HCT116 (cell line): ENCODE measurements around the gene SEC14L3. TPM values are rescaled to one million over a fixed set of nuclear protein-coding genes. Genes with fewer than 3 reads are reported as not detected.

Experiments used
- ATAC-seq: fragments of 200-7000 bp; cut with Tn5 transposase; 2 replicates; pipeline ENCODE4 v1.9.1; 2020; ENCODE audit warnings: mild to moderate bottlenecking, moderate library complexity
- BruUV-seq: library from RNA; stranded (reverse); fragments of 400-500 nt; replicated peaks from 2 replicates; lab custom pipeline; 2021; lab: Mats Ljungman, UMichigan
- CTCF ChIA-PET: fragments of 300-600 bp; sonication (Branson Sonifier 250); formaldehyde crosslinking; loops from one replicate; lab custom pipeline; 2021; ENCODE audit warnings: antibody characterized with exemption; lab: Charles Lee
- POLR2A ChIA-PET: fragments of 300-600, 350-600 bp; sonication (Branson Sonifier 250); formaldehyde crosslinking; loops from one replicate; lab custom pipeline; 2021; ENCODE audit warnings: antibody characterized with exemption; lab: Charles Lee
- RAD21 ChIA-PET, 2 experiments: fragments of 300-600 bp; sonication (Branson Sonifier 250); formaldehyde crosslinking; loops; one replicate each; lab custom pipeline; 2023; ENCODE audit warnings: low total read pairs in 2 of 2; ENCODE audit not compliant: uncharacterized antibody in 2 of 2, unreplicated experiment in 2 of 2, low non-redundant PET in 1 of 2; lab: Charles Lee
- DNase-seq: peaks from one replicate; pipeline ENCODE4 v3.0.0-alpha.2; 2010; ENCODE audit warnings: low read depth, low spot score
- H2AFZ ChIP-seq: fragments of 200-600 bp; shearing (Covaris generic), sonication (generic); 2 replicates; pipeline ENCODE4 v1.6.1; 2017; ENCODE audit warnings: low read depth, mixed run types, mixed read lengths, antibody characterized with exemption, low read length; ENCODE audit not compliant: poor library complexity, severe bottlenecking
- H3K27ac ChIP-seq: 2 replicates; pipeline ENCODE4 v1.5.1; 2012; ENCODE audit warnings: low read depth, low read length
- H3K27me3 ChIP-seq: fragments of 200-600 bp; sonication (generic); 2 replicates; pipeline ENCODE4 v1.6.1; 2016; ENCODE audit warnings: mixed run types, low read length, mixed read lengths; ENCODE audit not compliant: insufficient read depth
- H3K36me3 ChIP-seq, 2 experiments: fragments of 200-500 bp in 1 of 2; fragments of 200-600 bp in 1 of 2; sonication (Bioruptor generic) in 1 of 2; sonication (generic) in 1 of 2; 2 replicates each; pipeline versions ENCODE4 v1.5.1 to v1.6.1; 2014 to 2016; ENCODE audit warnings: low read length in 2 of 2, inconsistent platforms in 1 of 2, mixed read lengths in 1 of 2, mixed run types in 1 of 2; ENCODE audit not compliant: insufficient read depth in 2 of 2, control insufficient read depth in 1 of 2
- H3K4me1 ChIP-seq, 2 experiments: fragments of 200-600 bp in 1 of 2; sonication (generic) in 1 of 2; 2 replicates each; pipeline versions ENCODE4 v1.5.1 to v1.6.1; 2012 to 2017; ENCODE audit warnings: low read length in 2 of 2, inconsistent platforms in 1 of 2, mild to moderate bottlenecking in 1 of 2, mixed read lengths in 1 of 2, mixed run types in 1 of 2, moderate library complexity in 1 of 2; ENCODE audit not compliant: insufficient read depth in 2 of 2, control insufficient read depth in 1 of 2
- H3K4me2 ChIP-seq: fragments of 200-600 bp; sonication (generic); 2 replicates; pipeline ENCODE4 v1.6.1; 2017; ENCODE audit warnings: mixed run types, low read length, mixed read lengths
- H3K4me3 ChIP-seq, 2 experiments: fragments of 200-600 bp in 1 of 2; sonication (generic) in 1 of 2; replicated peaks in 1 of 2; 2 replicates each; pipeline ENCODE4 v1.5.1; 2011 to 2016; ENCODE audit warnings: low read length in 2 of 2, control low read depth in 1 of 2, low read depth in 1 of 2, mild to moderate bottlenecking in 1 of 2, mixed read lengths in 1 of 2, mixed run types in 1 of 2
- H3K79me2 ChIP-seq: fragments of 200-600 bp; sonication (generic); 2 replicates; pipeline ENCODE4 v1.6.1; 2017; ENCODE audit warnings: mild to moderate bottlenecking, mixed run types, low read length, moderate library complexity, mixed read lengths; ENCODE audit not compliant: insufficient read depth
- H3K9ac ChIP-seq: fragments of 200-600 bp; sonication (generic); 2 replicates; pipeline ENCODE4 v1.6.1; 2016; ENCODE audit warnings: low read length, mixed read lengths
- H3K9me2 ChIP-seq: fragments of 200-600 bp; sonication (generic), shearing (Covaris generic); 2 replicates; pipeline ENCODE4 v1.6.1; 2017; ENCODE audit warnings: mixed run types, mild to moderate bottlenecking, moderate library complexity; ENCODE audit not compliant: insufficient read depth
- H3K9me3 ChIP-seq, 2 experiments: fragments of 200-500 bp in 1 of 2; fragments of 200-600 bp in 1 of 2; sonication (Bioruptor generic) in 1 of 2; sonication (generic) in 1 of 2; 2 replicates each; pipeline ENCODE4 v1.6.1; 2014 to 2017; ENCODE audit warnings: low read length in 2 of 2, mixed read lengths in 2 of 2, inconsistent platforms in 1 of 2, low read depth in 1 of 2, mild to moderate bottlenecking in 1 of 2, mixed run types in 1 of 2, moderate library complexity in 1 of 2; ENCODE audit not compliant: control insufficient read depth in 1 of 2, insufficient read depth in 1 of 2
- H4K20me1 ChIP-seq: fragments of 200-600 bp; sonication (generic), shearing (Covaris generic); 2 replicates; pipeline ENCODE4 v1.6.1; 2017; ENCODE audit warnings: mixed run types, mild to moderate bottlenecking, moderate library complexity; ENCODE audit not compliant: insufficient read depth
- EGR1 ChIP-seq: IDR thresholded peaks from 2 replicates; pipeline ENCODE4 v1.6.1; 2012; ENCODE audit warnings: low read depth
- ELF1 ChIP-seq: IDR thresholded peaks from 2 replicates; pipeline ENCODE4 v1.6.1; 2012; ENCODE audit warnings: low read depth, borderline replicate concordance
- EZH2 ChIP-seq: fragments of 200-600 bp; sonication (generic); IDR thresholded peaks from 2 replicates; pipeline ENCODE4 v1.6.1; 2017; ENCODE audit warnings: antibody characterized with exemption, mixed run types
- POLR2A ChIP-seq: IDR thresholded peaks from 2 replicates; pipeline ENCODE4 v1.7.0; 2011; ENCODE audit warnings: borderline replicate concordance; ENCODE audit not compliant: insufficient read depth, insufficient read length; ENCODE audit errors: extremely low read depth
- RAD21 ChIP-seq: IDR thresholded peaks from 2 replicates; pipeline ENCODE4 v1.6.1; 2012; ENCODE audit warnings: low read depth, mild to moderate bottlenecking
- REST ChIP-seq: IDR thresholded peaks from 2 replicates; pipeline ENCODE4 v1.6.1; 2012; ENCODE audit warnings: low read depth
- YY1 ChIP-seq: IDR thresholded peaks from 2 replicates; pipeline ENCODE4 v1.6.1; 2011; ENCODE audit warnings: low read length, low read depth, moderate library complexity, mild to moderate bottlenecking; ENCODE audit not compliant: insufficient replicate concordance; ENCODE audit errors: extremely low read depth
- ZBTB33 ChIP-seq: IDR thresholded peaks from 2 replicates; pipeline ENCODE4 v1.6.1; 2011; ENCODE audit warnings: mild to moderate bottlenecking, low read length, moderate library complexity; ENCODE audit not compliant: insufficient replicate concordance; ENCODE audit errors: extremely low read depth
- ZFX ChIP-seq: fragments of 450-650 bp; IDR thresholded peaks from 2 replicates; pipeline ENCODE4 v1.6.1; 2017
- intact Hi-C: fragments of 100-400 bp; cut with micrococcal nuclease; formaldehyde crosslinking; loops from 2 replicates; pipeline ENCODE4 v1.10.0; 2022
- total RNA-seq: library from RNA; stranded (reverse); gene quantifications from one replicate; pipeline ENCODE4 v1.2.1, GENCODE V29; 2021; ENCODE audit not compliant: unreplicated experiment

Gene SEC14L3
- total RNA-seq, 1 experiment from 2014 or later = not detected

- TF ChIP-seq REST = no peak
- no peak for TF ChIP-seq EZH2
- TF ChIP-seq ELF1 = no peak
- no peak for TF ChIP-seq RAD21
These were observed 47.8 kb downstream of the SEC14L3 start (continued) for GRCh38 chr22:30423959-30424533.

- Histone ChIP-seq H3K79me2 (peaks cover 22% of the 10 kb centered on the region; the same call in 1 of the 2 replicates), H2AFZ (no peak overlapping the region), H3K27ac (peak overlapping the region; percentile 98), H3K27me3 (no peaks in the 10 kb centered on the region), H3K4me2 (peak overlapping the region; percentile 93), H3K4me3 (peak overlapping the region; percentile 66 to 82), H4K20me1 (no peaks in the 10 kb centered on the region), H3K9me2 (no peaks in the 10 kb centered on the region), H3K9me3 (no peaks in the 10 kb centered on the region), H3K9ac (peak overlapping the region; percentile 96), H3K36me3 (peaks cover 9 to 19% of the 10 kb centered on the region in 2 experiments; a peak in 2 of 4 replicates), H3K4me1 (peaks cover 44 to 82% of the 10 kb centered on the region in 2 experiments)
- no peak for TF ChIP-seq EGR1
- TF ChIP-seq ZBTB33 = peak; percentile 40
- no peak for TF ChIP-seq YY1
- TF ChIP-seq ZFX = peak; percentile 92
- TF ChIP-seq POLR2A = peak; percentile 93
- DNase-seq (no peak), ATAC-seq (peak; percentile 40)
- intact Hi-C loops = loop anchor here (10.0 kb wide), 1 partner anchor 661 kb away; the partner anchor contains the start of gene SMTN
- ChIA-PET CTCF (interaction anchor here (0.6 to 2.7 kb wide), 13 partner anchors 9 to 146 kb away, joined by 3 to 12 read pairs (median 4); partner anchors contain the start of gene RNF215), RAD21 (interaction anchor here (0.8 to 1.8 kb wide), 5 partner anchors 26 to 136 kb away, joined by 3 to 6 read pairs (median 4); partner anchors contain the start of genes RNF215 (in 1 of the 2) and SEC14L2 (in 1 of the 2)), POLR2A (interaction anchor here (0.6 to 4.6 kb wide), 17 partner anchors 10 to 226 kb away, joined by 3 to 40 read pairs (median 6); partner anchors contain the start of genes RNF215, SEC14L2 and TBC1D10A)
- TSS peak; percentile 59 for BruUV-seq
These were observed 48.4 kb downstream of the SEC14L3 start for GRCh38 chr22:30423301-30423958.
